NCI-H748 treated with DMSO at 0.1 percent for 48 hours (cell line): ENCODE results near the gene MCOLN2.

Experiments used
- DNase-seq: peaks from one replicate; lab custom pipeline; 2025; lab: John Stamatoyannopoulos, UW

MCOLN2 gene

DNA sequence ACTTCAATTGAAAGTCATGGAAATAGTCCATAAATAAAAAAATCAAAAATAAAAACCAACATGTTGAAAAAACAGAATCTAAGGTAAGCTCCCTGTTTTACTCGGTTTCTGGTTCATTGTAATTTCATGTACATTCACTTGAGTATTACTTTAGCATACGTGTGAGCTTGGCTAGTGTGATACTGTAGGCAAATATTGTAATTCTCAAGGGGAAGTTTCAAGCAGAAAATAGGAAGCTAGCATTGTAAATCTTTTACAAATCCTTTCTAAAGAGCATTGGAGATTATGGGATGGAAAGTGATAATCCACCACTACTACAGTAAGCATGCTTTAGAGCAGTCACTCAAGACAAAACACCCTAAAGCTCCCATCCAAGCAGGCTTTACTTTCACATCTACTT lies 100.6 kb downstream of the MCOLN2 start:
- DNase-seq = no peak

DNA sequence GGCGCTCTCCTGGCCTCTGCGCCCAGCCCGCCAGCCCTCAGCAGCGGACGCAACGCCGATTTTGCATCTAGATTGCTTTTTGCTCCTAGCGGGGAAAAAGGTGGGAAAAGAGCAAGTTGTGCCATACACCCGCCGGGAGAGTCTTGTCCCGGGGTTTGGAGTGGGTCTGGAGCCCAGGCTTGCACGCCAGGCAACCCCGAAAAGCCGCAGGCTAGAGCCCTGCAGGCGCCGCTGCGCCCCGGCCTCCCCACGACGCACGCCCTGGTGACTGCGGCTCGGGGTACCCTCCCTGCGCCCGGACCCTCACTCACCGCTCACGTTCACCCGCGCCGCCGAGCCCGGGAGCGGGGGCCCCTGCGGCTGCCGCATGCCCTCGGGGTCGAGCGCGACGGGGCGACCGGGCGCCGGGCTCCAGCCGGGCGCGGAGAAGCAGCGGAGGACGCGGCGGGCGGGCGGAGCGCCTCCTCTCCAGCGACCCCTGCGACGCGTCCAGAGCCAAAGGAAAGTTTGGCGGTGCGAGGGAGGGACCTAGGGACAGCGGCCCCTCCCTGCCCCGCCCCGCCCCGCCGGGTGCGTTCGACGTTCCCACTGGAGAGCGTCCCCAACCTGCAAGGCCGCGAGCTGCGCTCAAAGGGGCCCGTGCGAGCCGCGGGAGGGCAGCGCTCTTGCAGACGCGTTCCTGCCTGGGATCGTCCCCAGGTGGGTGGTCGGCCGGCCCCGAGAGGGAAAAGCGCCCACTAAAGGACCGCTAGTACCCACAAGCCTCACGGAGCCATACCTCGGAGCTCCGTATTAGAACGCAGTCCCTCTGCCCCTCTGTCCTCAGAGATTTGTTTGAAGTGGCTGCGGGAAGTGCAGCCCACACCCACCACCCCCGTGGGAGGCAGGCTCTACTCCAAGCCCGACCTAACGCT lies 104.0 kb downstream of the MCOLN2 start, which contains the start of gene LPAR3:
LPAR3 (minus strand) TSS at position 502 of the 914 bp plus-strand sequence. CDS start 27,086 bp downstream, outside the sequence.
- DNase-seq = no peak

DNA sequence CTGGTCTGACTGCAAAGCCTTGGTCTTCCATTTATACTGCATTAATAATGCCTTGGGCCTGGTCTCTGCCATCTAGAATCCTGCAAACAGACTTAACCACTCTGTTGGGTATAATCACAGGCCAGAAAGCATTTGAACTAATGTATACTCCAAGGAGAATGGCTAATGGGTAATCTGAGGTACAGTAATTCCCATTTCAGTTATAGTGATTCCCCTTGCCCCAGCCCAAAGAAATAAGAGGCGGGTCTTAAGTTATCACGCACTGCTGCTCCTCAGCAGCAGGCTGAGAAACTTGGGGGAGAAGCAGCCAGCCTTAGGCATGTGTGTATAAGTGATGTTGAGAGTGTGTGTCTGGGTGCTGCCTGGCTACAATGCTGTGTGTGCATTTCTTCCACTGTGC lies 106.3 kb downstream of the MCOLN2 start:
- no peak for DNase-seq

- DNase-seq = no peak
These were observed 107.5 kb downstream of the MCOLN2 start for GRCh38 chr1:84889437-84889836.

- DNase-seq = no peak
These were observed 108.2 kb downstream of the MCOLN2 start for GRCh38 chr1:84888753-84889152.

- DNase-seq = no peak
These were observed 109.5 kb downstream of the MCOLN2 start for GRCh38 chr1:84887261-84887934.

GRCh38 chr1:84885469-84885868 lies 111.4 kb downstream of the MCOLN2 start:
- DNase-seq = no peak

- no peak for DNase-seq
These were observed 112.1 kb downstream of the MCOLN2 start for GRCh38 chr1:84884671-84885389.

DNA sequence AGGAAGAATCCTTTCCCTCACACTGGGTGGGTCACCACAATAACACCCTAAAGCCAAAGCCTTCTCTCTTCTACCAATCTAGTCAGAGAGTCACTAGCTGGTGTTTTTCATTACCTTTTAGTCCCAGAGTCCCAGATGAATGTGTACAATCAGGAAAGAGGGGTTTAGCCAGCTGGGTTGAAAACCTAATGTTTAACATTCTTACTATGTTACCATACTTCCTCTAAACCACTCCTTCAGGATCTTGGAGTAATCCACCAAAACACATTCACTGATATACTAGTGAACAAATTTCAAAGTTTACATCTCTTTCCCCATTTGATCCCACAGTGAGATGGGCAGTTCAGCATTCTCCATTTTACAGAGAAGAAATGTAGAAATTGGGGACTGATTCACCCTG lies 113.6 kb downstream of the MCOLN2 start:
- DNase-seq = no peak

DNA sequence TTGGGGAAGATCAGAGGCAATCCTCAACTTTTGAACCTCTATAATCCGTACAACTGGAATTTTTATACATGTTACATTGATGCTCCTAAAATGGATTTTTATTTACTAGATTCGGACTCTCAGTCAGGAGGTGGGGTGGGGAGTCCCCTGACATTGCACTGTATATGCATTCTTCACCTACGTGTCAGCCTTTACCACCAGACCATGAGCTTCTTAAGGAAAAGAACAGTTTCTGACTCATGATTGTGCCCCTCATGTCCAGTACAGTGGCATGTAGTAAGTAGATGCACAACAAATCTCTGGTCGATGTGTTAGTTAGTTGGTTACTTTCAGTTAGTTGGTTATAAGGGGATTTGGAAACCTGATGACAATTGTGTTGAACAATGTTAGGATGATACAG lies 119.3 kb downstream of the MCOLN2 start:
- no peak for DNase-seq

DNA sequence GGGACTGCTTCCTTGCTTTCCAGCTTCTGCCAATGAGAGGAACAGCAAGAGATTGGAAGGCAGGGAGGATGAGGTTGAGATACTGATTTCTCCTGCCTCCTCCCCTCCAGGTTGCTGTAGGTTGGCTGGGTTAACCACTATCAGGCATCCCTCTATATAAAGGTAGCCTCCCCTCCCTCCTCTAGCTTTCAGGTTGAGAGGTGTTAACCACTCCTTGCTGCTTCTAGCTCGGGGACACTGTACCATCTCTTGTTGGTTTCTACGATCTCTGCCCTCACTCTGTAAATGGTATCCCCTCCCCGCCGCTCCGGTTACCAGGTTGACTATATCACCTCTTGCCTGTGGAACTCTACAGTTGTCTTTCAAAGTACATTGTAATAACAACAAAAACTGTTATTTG lies 120.6 kb downstream of the MCOLN2 start:
- no peak for DNase-seq
